Activated naive CD8-positive, alpha-beta T cell (primary cell): Measurements from ENCODE around the gene DDX23.
"Not testable (repeated sequence)": the region's sequence is repeated elsewhere in the genome, so short reads cannot be mapped to it uniquely, and the experiment has no call there.

Experiments used
- H3K27ac Mint-ChIP-seq: one replicate; pipeline ENCODE4 v1.8.0; 2021; ENCODE audit warnings: mixed read lengths
- H3K27me3 Mint-ChIP-seq: one replicate; pipeline ENCODE4 v1.8.0; 2021; ENCODE audit warnings: mixed read lengths
- H3K36me3 Mint-ChIP-seq: one replicate; pipeline ENCODE4 v1.8.0; 2021; ENCODE audit warnings: mixed read lengths
- H3K4me1 Mint-ChIP-seq: one replicate; pipeline ENCODE4 v1.8.0; 2021; ENCODE audit warnings: low read depth, mixed read lengths
- H3K4me3 Mint-ChIP-seq: one replicate; pipeline ENCODE4 v1.8.0; 2021; ENCODE audit warnings: mild to moderate bottlenecking, mixed read lengths
- H3K9me3 Mint-ChIP-seq: one replicate; pipeline ENCODE4 v1.8.0; 2021; ENCODE audit warnings: low read depth, mixed read lengths

DDX23 gene

GRCh38 chr12:48851883-48852733 lies at the start of gene DDX23:
DDX23 (minus strand) TSS chr12:48852163; CDS start chr12:48845782, 6,381 bp downstream.
- peaks cover 10% of the 10 kb centered on the region for H3K36me3 Mint-ChIP-seq
- H3K9me3 Mint-ChIP-seq = no peaks in the 10 kb centered on the region
- H3K4me1 Mint-ChIP-seq = peaks cover 36% of the 10 kb centered on the region
- no peaks in the 10 kb centered on the region for H3K27me3 Mint-ChIP-seq
- peak within 1 kb of the TSS; percentile 94 for H3K27ac Mint-ChIP-seq
- peak within 1 kb of the TSS; percentile 93 for H3K4me3 Mint-ChIP-seq

- H3K27me3 Mint-ChIP-seq = peaks cover 3% of the 10 kb centered on the region
- no peaks in the 10 kb centered on the region for H3K36me3 Mint-ChIP-seq
- H3K4me3 Mint-ChIP-seq = no peak overlapping the region
- peaks cover 8% of the 10 kb centered on the region for H3K4me1 Mint-ChIP-seq
- no peak overlapping the region for H3K27ac Mint-ChIP-seq
- H3K9me3 Mint-ChIP-seq = no peaks in the 10 kb centered on the region
These were observed 49.3 kb upstream of the DDX23 start for GRCh38 chr12:48901278-48901677.

GRCh38 chr12:48899651-48900050 lies 47.7 kb upstream of the DDX23 start:
- Mint-ChIP-seq H3K4me1 (peaks cover 7% of the 10 kb centered on the region), H3K9me3 (no peaks in the 10 kb centered on the region), H3K27me3 (peaks cover 3% of the 10 kb centered on the region), H3K4me3 (no peak overlapping the region), H3K27ac (no peak overlapping the region), H3K36me3 (no peaks in the 10 kb centered on the region)

GRCh38 chr12:48894271-48894670 lies 42.3 kb upstream of the DDX23 start:
- no peaks in the 10 kb centered on the region for H3K9me3 Mint-ChIP-seq

DNA sequence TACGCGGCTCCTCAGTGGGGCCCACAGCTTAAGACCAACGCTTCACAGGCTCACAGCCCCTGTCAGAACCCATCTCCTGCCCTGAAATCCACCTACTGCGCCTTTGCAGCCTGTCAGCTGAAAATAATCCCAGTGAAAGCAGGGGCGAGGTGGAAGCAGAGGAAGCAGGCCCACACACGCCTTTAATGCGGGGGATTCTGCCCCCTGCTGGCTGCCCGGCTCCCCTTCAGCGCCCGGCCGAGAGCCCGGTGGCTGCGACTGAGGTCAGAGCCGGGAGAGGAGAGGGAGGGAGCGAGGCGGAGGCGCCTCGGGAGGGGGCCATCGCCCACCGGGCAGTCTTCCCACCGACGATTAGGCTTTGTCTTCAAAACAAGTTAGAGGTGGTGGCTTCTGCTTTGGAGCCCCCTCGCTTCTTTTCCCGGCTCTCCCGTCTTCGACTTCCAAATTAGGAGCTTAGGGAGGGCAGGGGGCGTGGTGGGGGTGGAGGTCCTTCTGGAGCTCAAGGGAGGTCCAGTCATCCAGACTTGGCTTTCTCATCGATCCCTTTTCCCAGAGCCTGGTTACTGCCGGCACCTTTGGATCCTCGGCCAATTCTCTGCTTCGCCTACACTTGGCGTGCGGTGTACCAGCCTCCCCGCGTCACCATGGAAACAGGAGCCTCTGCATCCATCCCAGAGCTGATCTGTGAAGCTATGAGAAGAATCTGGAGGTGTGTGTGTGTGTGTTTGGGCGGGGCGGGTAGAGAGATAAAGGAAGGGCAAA lies 38.9 kb upstream of the DDX23 start:
- Mint-ChIP-seq H3K36me3 (no peaks in the 10 kb centered on the region), H3K4me1 (peaks cover 2% of the 10 kb centered on the region), H3K27ac (no peak overlapping the region), H3K4me3 (no peak overlapping the region), H3K9me3 (no peaks in the 10 kb centered on the region), H3K27me3 (peaks cover 9% of the 10 kb centered on the region)

More at GRCh38 chr12:48894271-48894670, 42.3 kb upstream of the DDX23 start:
- no peaks in the 10 kb centered on the region for H3K36me3 Mint-ChIP-seq
- H3K4me1 Mint-ChIP-seq = peaks cover 2% of the 10 kb centered on the region
- H3K4me3 Mint-ChIP-seq = no peak overlapping the region
- H3K27ac Mint-ChIP-seq = no peak overlapping the region
- H3K27me3 Mint-ChIP-seq = peaks cover 11% of the 10 kb centered on the region

DNA sequence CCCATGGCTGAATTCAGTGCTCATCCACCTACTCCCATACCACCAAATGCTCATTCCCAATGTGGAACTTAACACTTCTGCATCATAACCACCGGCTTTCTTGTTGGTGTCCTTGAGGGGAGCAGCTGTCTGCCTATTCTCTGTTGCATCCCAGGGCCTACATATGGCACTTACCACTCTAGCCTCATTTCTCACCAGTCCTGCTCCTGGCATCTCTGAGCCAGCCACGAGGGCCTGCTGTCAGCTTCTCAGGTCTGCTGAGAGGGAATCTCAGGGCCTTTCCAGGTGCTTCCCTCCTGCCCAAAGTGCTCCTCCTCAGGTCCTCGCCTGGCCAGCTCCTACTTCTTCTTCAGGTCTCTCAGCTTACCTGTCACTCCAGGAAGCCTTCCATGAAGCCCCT lies 37.7 kb upstream of the DDX23 start:
- peaks cover 2% of the 10 kb centered on the region for H3K4me1 Mint-ChIP-seq
- no peak overlapping the region for H3K27ac Mint-ChIP-seq
- no peaks in the 10 kb centered on the region for H3K36me3 Mint-ChIP-seq
- peaks cover 9% of the 10 kb centered on the region for H3K27me3 Mint-ChIP-seq
- no peaks in the 10 kb centered on the region for H3K9me3 Mint-ChIP-seq
- H3K4me3 Mint-ChIP-seq = no peak overlapping the region

GRCh38 chr12:48883305-48884161 lies 31.6 kb upstream of the DDX23 start:
- Mint-ChIP-seq H3K27ac (no peak overlapping the region), H3K36me3 (no peaks in the 10 kb centered on the region), H3K9me3 (no peaks in the 10 kb centered on the region), H3K4me1 (peaks cover 3% of the 10 kb centered on the region), H3K27me3 (peaks cover 9% of the 10 kb centered on the region), H3K4me3 (no peak overlapping the region)

- H3K27me3 Mint-ChIP-seq = peaks cover 9% of the 10 kb centered on the region
These were observed 31.0 kb upstream of the DDX23 start for GRCh38 chr12:48882972-48883304.

DNA sequence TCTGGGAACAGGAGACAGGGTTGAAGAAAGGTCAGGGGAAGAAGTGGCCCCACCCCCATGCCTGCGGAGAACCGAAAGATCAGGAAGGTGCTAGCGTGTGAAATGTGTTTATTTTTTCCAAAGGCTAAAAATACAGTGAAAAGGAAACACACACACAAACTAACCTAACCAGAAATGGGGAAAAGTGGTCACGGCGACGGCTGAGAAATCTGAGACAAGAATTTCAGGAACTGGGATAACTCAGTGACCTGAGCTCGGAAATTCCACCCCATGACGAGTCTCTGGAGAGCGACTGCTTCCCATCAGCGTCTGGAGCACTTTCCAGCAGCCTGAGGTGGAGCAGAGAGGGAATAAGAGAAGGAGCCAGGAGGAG lies 30.3 kb upstream of the DDX23 start:
- H3K36me3 Mint-ChIP-seq = no peaks in the 10 kb centered on the region
- H3K4me1 Mint-ChIP-seq = peaks cover 3% of the 10 kb centered on the region

More at GRCh38 chr12:48882972-48883304, 31.0 kb upstream of the DDX23 start:
- Mint-ChIP-seq H3K4me3 (no peak overlapping the region), H3K36me3 (no peaks in the 10 kb centered on the region), H3K9me3 (no peaks in the 10 kb centered on the region), H3K27ac (no peak overlapping the region), H3K4me1 (peaks cover 3% of the 10 kb centered on the region)

GRCh38 chr12:48881686-48882314 lies 29.8 kb upstream of the DDX23 start:
- peaks cover 3% of the 10 kb centered on the region for H3K4me1 Mint-ChIP-seq
- no peak overlapping the region for H3K4me3 Mint-ChIP-seq
- H3K27ac Mint-ChIP-seq = no peak overlapping the region
- no peaks in the 10 kb centered on the region for H3K9me3 Mint-ChIP-seq
- no peaks in the 10 kb centered on the region for H3K36me3 Mint-ChIP-seq
- peaks cover 9% of the 10 kb centered on the region for H3K27me3 Mint-ChIP-seq

More for the DNA sequence above, 30.3 kb upstream of the DDX23 start:
- H3K27ac Mint-ChIP-seq = no peak overlapping the region
- no peaks in the 10 kb centered on the region for H3K9me3 Mint-ChIP-seq
- no peak overlapping the region for H3K4me3 Mint-ChIP-seq
- H3K27me3 Mint-ChIP-seq = peaks cover 9% of the 10 kb centered on the region

DNA sequence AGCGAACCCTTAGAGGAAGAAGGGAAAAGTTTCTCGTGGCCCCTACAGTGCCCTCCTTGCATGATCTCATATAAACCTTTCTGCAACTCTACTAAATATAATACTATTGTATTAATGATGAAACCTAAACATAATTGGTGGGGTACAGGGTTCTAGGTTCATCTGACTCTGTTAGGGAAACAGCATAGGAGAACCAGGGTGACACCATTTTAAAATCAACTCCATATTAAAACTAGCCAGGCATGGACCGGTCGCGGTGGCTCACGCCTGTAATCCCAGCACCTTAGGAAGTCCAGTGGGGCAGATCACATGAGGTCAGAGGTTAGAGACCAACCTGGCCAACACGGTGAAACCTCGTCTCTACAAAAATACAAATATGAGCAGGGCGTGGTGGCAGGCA lies 28.7 kb upstream of the DDX23 start:
- Mint-ChIP-seq H3K36me3 (no peaks in the 10 kb centered on the region), H3K4me1 (peaks cover 3% of the 10 kb centered on the region), H3K4me3 (no peak overlapping the region), H3K9me3 (no peaks in the 10 kb centered on the region), H3K27me3 (peaks cover 9% of the 10 kb centered on the region), H3K27ac (no peak overlapping the region)

DNA sequence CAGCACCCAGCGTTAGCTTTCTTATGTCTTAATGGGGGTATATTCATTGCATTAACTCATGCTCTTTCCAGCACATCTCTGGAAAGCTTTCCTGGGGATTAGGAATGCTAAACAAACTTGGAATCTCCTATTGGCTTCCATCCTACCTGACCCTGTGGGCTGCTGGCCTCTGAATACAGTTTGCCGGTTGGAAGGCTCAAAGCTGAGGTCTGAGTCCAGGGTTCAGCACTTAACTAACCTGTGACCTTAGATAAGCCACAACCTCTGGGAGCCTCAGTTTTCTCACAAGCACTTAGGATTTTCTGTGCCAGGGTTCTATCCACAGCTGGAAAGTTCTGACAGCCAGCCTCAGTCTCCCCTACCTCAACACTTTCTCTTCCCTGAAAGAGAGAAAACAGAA lies 26.6 kb upstream of the DDX23 start:
- Mint-ChIP-seq H3K9me3 (no peaks in the 10 kb centered on the region), H3K27ac (no peak overlapping the region), H3K4me3 (no peak overlapping the region), H3K27me3 (peaks cover 9% of the 10 kb centered on the region), H3K4me1 (peaks cover 3% of the 10 kb centered on the region), H3K36me3 (no peaks in the 10 kb centered on the region)

GRCh38 chr12:48875944-48876515 lies 24.1 kb upstream of the DDX23 start:
- no peak overlapping the region for H3K27ac Mint-ChIP-seq
- H3K4me3 Mint-ChIP-seq = no peak overlapping the region
- no peaks in the 10 kb centered on the region for H3K9me3 Mint-ChIP-seq
- no peaks in the 10 kb centered on the region for H3K4me1 Mint-ChIP-seq
- H3K27me3 Mint-ChIP-seq = peaks cover 9% of the 10 kb centered on the region
- no peaks in the 10 kb centered on the region for H3K36me3 Mint-ChIP-seq

DNA sequence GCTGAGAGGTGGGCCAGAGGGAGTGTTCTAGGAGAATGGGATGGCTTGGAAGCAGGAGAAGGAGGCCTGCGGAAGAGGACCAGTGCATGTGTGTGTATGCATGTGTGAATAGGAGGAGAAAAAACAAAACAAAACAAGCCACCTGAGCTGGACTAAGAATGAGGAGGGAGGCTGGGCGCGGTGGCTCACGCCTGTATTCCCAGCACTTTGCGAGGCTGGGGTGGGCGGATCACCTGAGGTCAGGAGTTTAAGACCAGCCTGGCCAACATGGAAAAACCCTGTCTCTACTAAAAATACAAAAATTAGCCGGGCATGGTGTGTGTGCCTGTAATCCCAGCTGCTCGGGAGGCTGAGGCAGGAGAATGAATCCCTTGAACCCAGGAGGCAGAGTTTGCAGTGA lies 21.6 kb upstream of the DDX23 start:
- not testable (repeated sequence) for H3K4me1 Mint-ChIP-seq, H3K9me3 Mint-ChIP-seq, H3K36me3 Mint-ChIP-seq, H3K27ac Mint-ChIP-seq, H3K27me3 Mint-ChIP-seq, H3K4me3 Mint-ChIP-seq
